ENCODE measurements around the gene ZBTB20.

ZBTB20 gene

GRCh38 chr3:115038817-115039216 lies 108.3 kb downstream of the ZBTB20 start:
- H3K4me3 ChIP-seq (ENCODE audit: low read depth, low read length): no peak overlapping the region

- no peak overlapping the region for H3K4me3 ChIP-seq (ENCODE audit: low read depth, low read length)
Observed at GRCh38 chr3:115022835-115023398, 124.2 kb downstream of the ZBTB20 start.

- H3K4me3 ChIP-seq (ENCODE audit: low read depth, low read length): no peak overlapping the region
Observed at GRCh38 chr3:115022199-115022598, 124.9 kb downstream of the ZBTB20 start.

GRCh38 chr3:115021061-115021460 lies 126.0 kb downstream of the ZBTB20 start:
- H3K4me3 ChIP-seq (ENCODE audit: low read depth, low read length): no peak overlapping the region

GRCh38 chr3:115019900-115020299 lies 127.2 kb downstream of the ZBTB20 start:
- H3K4me3 ChIP-seq (ENCODE audit: low read depth, low read length): no peak overlapping the region

- H3K4me3 ChIP-seq (ENCODE audit: low read depth, low read length): no peak overlapping the region
Observed at GRCh38 chr3:115018694-115019093, 128.4 kb downstream of the ZBTB20 start.

- no peak overlapping the region for H3K4me3 ChIP-seq (ENCODE audit: low read depth, low read length)
Observed at GRCh38 chr3:115007966-115008365, 139.1 kb downstream of the ZBTB20 start.

GRCh38 chr3:115004201-115005140 lies 142.6 kb downstream of the ZBTB20 start:
- no peak overlapping the region for H3K4me3 ChIP-seq (ENCODE audit: low read depth, low read length)

GRCh38 chr3:114998971-114999579 lies 148.0 kb downstream of the ZBTB20 start:
- no peak overlapping the region for H3K4me3 ChIP-seq (ENCODE audit: low read depth, low read length)

GRCh38 chr3:114994554-114995341 lies 152.3 kb downstream of the ZBTB20 start:
- no peak overlapping the region for H3K4me3 ChIP-seq (ENCODE audit: low read depth, low read length)

- H3K4me3 ChIP-seq (ENCODE audit: low read depth, low read length): no peak overlapping the region
Observed at GRCh38 chr3:114985776-114986175, 161.3 kb downstream of the ZBTB20 start.

GRCh38 chr3:114983248-114983647 lies 163.8 kb downstream of the ZBTB20 start:
- H3K4me3 ChIP-seq (ENCODE audit: low read depth, low read length): no peak overlapping the region

- no peak overlapping the region for H3K4me3 ChIP-seq (ENCODE audit: low read depth, low read length)
Observed at GRCh38 chr3:114974387-114974786, 172.7 kb downstream of the ZBTB20 start.

- H3K4me3 ChIP-seq (ENCODE audit: low read depth, low read length): no peak overlapping the region
Observed at GRCh38 chr3:114973536-114973935, 173.6 kb downstream of the ZBTB20 start.

GRCh38 chr3:114967168-114967567 lies 179.9 kb downstream of the ZBTB20 start:
- H3K4me3 ChIP-seq (ENCODE audit: low read depth, low read length): no peak overlapping the region

GRCh38 chr3:114962189-114962588 lies 184.9 kb downstream of the ZBTB20 start:
- no peak overlapping the region for H3K4me3 ChIP-seq (ENCODE audit: low read depth, low read length)

GRCh38 chr3:114958930-114959329 lies 188.2 kb downstream of the ZBTB20 start:
- no peak overlapping the region for H3K4me3 ChIP-seq (ENCODE audit: low read depth, low read length)

GRCh38 chr3:114953800-114954199 lies 193.3 kb downstream of the ZBTB20 start:
- H3K4me3 ChIP-seq (ENCODE audit: low read depth, low read length): no peak overlapping the region

GRCh38 chr3:114953215-114953799 lies 193.8 kb downstream of the ZBTB20 start:
- no peak overlapping the region for H3K4me3 ChIP-seq (ENCODE audit: low read depth, low read length)

GRCh38 chr3:114942773-114943172 lies 204.3 kb downstream of the ZBTB20 start:
- no peak overlapping the region for H3K4me3 ChIP-seq (ENCODE audit: low read depth, low read length)
